CD4-positive, alpha-beta T cell treated with Interleukin-17A for 1 hour (primary cell): ENCODE results near the gene RORC.

ENCODE experiments used
- DNase-seq: peaks from one replicate; pipeline ENCODE4 v3.0.0-alpha.2; 2020

The RORC gene

GRCh38 chr1:151847867-151848596 is 16.4 kb upstream of the RORC start:
- DNase-seq = no peak

DNA sequence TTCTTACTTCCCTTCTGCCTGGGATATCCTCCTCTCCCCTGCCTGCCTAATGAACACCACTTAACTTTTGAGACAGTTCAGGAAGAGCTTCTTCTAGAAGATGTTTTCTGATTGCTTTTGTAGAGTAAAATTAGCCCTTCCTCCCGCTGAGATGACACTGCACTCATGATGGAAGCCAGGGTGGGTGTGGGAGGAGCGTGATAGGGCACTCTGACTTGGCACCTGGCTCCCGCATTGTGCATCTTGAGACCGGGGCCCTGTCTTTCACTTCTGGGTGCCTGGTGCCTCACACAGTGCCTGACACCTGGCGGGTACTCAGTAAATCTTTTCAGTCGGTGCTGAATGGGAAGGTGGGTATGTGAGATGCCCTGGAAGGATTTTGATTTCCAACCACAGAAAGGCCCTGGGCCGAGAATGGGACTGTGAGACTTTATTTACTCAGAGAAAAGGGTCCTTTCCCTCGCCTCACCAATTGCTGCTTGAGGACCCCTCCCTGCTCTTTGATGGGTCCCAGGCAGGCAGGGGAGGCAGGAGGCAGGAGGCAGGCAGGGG is 15.2 kb upstream of the RORC start:
- peak; percentile 19 for DNase-seq

GRCh38 chr1:151846062-151846568 is 14.5 kb upstream of the RORC start:
- DNase-seq = no peak

- no peak for DNase-seq
These were observed 11.8 kb upstream of the RORC start for GRCh38 chr1:151843398-151843797.

GRCh38 chr1:151841141-151841540 is 9.5 kb upstream of the RORC start:
- no peak for DNase-seq

DNA sequence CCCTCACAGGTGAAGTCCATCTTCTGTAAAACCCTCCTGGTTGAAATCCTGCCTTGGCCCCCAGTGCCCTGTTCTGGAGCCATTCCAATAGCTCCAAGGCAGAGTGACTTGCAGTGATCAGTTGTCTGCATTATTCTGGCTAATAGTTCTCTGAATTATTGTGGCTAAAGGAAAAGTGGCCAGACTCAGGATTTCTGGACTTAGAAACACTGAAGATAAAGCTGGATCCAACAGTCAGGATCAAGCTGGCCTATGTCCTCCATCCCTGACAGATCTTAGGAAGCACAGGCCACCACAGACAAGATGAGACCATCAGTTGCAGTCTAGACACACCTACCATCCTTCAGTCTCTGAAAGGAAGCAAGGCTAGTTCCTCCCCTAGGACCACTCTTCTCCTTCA is 8.8 kb upstream of the RORC start:
- no peak for DNase-seq

DNA sequence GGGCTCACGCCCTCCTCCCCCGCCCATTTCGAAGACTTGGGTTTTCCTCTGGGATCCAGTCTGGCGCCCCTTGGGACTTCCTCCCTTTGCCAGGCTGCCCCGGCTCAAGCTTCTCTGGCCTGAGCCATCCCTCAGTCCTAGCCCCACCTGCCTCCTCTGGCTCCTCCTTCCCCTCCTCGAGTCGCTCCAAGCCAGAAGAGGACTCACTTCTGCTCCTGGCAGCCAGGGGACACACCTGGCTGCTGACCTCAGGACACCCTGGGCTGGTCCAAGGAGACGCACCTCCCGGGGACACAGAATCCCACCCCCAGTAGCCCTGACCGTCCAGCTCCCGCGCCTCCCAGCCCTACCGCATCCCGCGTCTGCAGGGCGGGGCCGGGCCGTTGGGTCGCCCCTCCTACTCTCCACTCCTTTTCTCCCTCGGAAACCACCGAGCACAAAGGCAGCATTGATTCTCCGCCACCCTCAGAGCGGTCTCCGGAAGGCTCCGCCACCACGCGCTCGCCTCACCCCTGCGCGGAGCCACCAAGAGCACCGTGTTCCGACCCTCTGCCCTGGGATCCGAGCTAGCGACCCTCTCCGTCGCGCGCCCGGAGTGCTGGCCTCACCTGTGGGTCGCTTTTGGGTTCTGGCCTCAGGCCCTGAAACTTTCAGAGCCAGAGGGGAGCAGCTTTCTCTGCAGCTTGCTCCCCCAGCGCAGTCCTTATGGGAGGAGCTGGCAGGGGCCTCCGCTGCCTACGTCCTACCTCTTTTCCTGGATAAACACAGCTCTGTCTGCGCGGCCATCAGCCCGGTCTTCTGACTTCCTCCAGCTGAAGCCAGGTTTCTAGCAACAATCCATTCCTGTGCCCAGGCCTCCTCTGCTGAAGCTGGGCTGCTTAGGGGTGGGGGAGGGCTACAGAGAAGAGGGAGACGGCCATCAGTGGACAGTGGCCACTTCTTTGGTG is 8.1 kb upstream of the RORC start, which contains the start of gene C2CD4D:
Gene C2CD4D (minus strand): TSS at position 364 of the 947 bp plus-strand sequence. CDS start 831 bp downstream, outside the sequence.
- DNase-seq = peak; percentile 83

DNA sequence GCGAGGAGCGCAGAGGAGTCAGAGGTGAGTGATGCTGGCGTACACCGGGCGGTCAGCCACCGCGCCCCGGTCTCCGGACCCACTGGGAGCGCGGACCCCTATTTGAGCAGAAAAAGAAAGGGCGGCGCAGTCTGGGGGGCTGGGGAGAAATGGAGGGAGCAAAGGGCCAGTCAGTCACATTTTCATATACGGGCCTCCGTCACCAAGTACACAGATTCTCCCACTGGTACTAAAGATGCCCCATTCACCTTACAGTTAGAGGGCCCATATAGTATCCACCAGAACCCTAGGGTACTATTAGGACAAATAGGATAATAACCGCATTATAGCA is 7.4 kb upstream of the RORC start:
- DNase-seq = no peak

GRCh38 chr1:151838222-151839081 is 6.8 kb upstream of the RORC start:
- no peak for DNase-seq

GRCh38 chr1:151837884-151838221 is 6.3 kb upstream of the RORC start:
- DNase-seq = no peak

GRCh38 chr1:151837197-151837596 is 5.6 kb upstream of the RORC start:
- peak; percentile 51 for DNase-seq

- DNase-seq = no peak
These were observed 4.0 kb upstream of the RORC start for GRCh38 chr1:151835596-151835995.

DNA sequence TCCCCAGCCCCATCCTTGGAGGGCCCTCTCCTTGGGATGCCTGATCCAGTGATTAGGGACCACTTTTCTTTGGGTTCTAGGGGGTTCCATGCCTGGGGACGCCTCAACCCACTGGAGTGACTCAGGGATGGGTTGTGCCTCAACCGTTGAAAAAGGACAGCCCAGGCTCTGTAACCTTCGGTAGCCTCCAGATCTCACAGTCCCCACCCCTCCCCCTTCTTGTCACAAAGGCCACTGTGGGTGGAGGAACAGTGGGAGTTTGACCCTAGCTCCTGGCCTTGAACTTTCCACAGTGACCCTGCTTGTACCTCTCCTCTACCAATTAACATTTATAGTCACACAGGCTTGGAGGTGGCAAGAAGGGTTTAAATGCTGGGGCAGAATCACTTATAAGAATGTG is 2.6 kb upstream of the RORC start:
- no peak for DNase-seq

DNA sequence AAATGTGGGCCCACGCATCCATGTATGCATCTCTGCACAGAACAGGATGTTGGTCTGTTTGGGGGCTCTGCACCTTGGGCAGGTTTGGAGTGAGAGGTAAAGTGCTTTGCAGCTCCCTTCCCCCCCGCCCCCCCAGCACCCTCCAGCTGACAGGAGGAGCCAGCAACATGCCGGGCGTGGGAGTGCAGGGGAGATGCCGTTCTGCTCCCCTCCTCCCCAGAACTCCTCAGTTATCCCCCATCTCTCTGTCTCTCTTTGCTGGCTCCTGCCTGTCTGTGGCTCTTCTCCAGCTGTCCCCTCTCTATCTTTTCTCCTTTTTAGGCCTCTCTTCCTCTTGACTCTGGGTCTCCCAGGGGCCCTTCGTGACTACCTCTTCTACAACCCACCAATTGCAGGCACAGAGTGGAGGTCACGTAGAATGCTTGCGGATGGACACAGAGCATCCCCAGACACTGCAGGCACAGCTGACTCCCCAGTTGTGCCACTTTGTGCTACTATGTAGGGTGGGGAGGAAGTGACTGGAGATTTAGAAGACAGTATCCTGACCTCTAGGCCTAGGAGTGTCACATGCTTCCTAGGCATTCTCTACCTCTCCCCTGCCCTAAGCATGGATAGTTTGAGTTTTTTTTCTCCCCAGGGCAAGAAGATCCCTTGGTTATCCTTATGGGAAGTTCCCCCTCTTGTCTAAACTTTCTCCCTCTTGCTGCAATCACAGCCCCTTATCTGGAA is 1.7 kb upstream of the RORC start:
- no peak for DNase-seq

- no peak for DNase-seq
These were observed 847 bp upstream of the RORC start for GRCh38 chr1:151832318-151832980.

- no peak for DNase-seq
These were observed 378 bp downstream of the RORC start for GRCh38 chr1:151831256-151831591.

GRCh38 chr1:151830055-151830454 is 1.5 kb downstream of the RORC start:
- no peak for DNase-seq

GRCh38 chr1:151829352-151830046 is 2.1 kb downstream of the RORC start:
- no peak for DNase-seq

DNA sequence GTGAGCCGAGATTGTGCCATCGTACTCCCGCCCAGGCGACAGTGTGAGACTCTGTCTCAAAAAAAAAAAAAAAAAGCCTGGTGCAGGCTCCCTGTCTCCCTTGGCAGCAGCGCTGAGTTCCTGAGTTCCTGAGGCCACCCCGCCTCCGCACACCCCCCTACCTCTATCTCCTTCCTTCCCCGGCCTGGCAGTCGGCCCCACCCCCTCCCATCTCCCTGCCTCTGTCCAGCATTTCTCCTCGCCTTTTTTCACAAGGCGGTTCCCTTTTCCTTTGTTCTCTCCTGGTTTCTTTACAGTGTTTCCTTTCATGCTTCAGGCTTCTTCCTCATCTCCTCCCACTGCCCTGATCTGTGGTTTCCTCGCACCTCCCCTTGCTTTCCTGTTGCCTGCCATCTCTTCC is 2.7 kb downstream of the RORC start:
- DNase-seq = no peak

- peak; percentile 31 for DNase-seq
These were observed 3.7 kb downstream of the RORC start for GRCh38 chr1:151827853-151828252.
